Measurements from ENCODE around the gene PPM1M. TPM values are rescaled to one million over a fixed set of nuclear protein-coding genes. Genes with fewer than 3 reads are reported as not detected.

Gene PPM1M
- total and polyA plus RNA-seq, 3 experiments from 2014 or later = 56.6 to 81.8 (median 60.8) TPM

- no peak overlapping the region for H3K4me3 ChIP-seq (ENCODE audit: low read length)
- no peaks in the 10 kb centered on the region for H3K9me3 ChIP-seq (ENCODE audit: low read length)
- H3K36me3 ChIP-seq (ENCODE audit: insufficient read depth, low read length) = peaks cover 26% of the 10 kb centered on the region
- H3K27ac ChIP-seq (ENCODE audit: low read depth, low read length) = no peak overlapping the region
- Mint-ChIP-seq H3K4me3 (peak overlapping the region in 2 of 7 donors; percentile 23 to 37), H3K27me3 (peaks cover 0 to 2% of the 10 kb centered on the region in 2 donors), H3K27ac (peak overlapping the region in 6 of 8 donors; percentile 35 to 93 (median 60)), H3K9me3 (no peaks in the 10 kb centered on the region), H3K4me1 (peaks cover 44 to 73% (median 58%) of the 10 kb centered on the region in 3 donors), H3K36me3 (peaks cover 0 to 77% (median 6%) of the 10 kb centered on the region in 3 donors)
- peak in 1 of 5 donors; percentile 44 for DNase-seq
- POLR2A ChIA-PET = interaction anchor here (0.6 to 1.0 kb wide), 2 partner anchors 69 to 107 kb away, joined by 3 to 4 read pairs; no protein-coding TSS in a partner anchor
- no peaks in the 10 kb centered on the region for H3K27me3 ChIP-seq (ENCODE audit: insufficient read depth, low read length, poor library complexity, severe bottlenecking)
- H3K4me1 ChIP-seq (ENCODE audit: insufficient read depth, low read length) = peaks cover 55% of the 10 kb centered on the region
- CTCF ChIA-PET = interaction anchor here (0.7 to 5.3 kb wide), 27 partner anchors 8 to 215 kb away, joined by 3 to 115 read pairs (median 9); partner anchors contain the start of genes GLYCTK, PPM1M and WDR82
Observed at GRCh38 chr3:52232279-52233107, 13.1 kb upstream of the PPM1M start.

- Mint-ChIP-seq H3K9me3 (no peaks in the 10 kb centered on the region), H3K4me3 (peak overlapping the region in 1 of 7 donors; percentile 37), H3K36me3 (peaks cover 0 to 70% (median 6%) of the 10 kb centered on the region in 3 donors), H3K27ac (peak overlapping the region in 5 of 8 donors; percentile 17 to 60 (median 56)), H3K4me1 (peaks cover 46 to 75% (median 61%) of the 10 kb centered on the region in 3 donors), H3K27me3 (peaks cover 0 to 2% of the 10 kb centered on the region in 2 donors)
- Histone ChIP-seq H3K9me3 (ENCODE audit: low read length) (no peaks in the 10 kb centered on the region), H3K36me3 (ENCODE audit: insufficient read depth, low read length) (peaks cover 26% of the 10 kb centered on the region), H3K27me3 (ENCODE audit: insufficient read depth, low read length, poor library complexity, severe bottlenecking) (no peaks in the 10 kb centered on the region), H3K27ac (ENCODE audit: low read depth, low read length) (no peak overlapping the region), H3K4me3 (ENCODE audit: low read length) (no peak overlapping the region), H3K4me1 (ENCODE audit: insufficient read depth, low read length) (peaks cover 62% of the 10 kb centered on the region)
- ChIA-PET CTCF (interaction anchor here (0.8 to 5.3 kb wide), 13 partner anchors 9 to 214 kb away, joined by 3 to 115 read pairs (median 13); partner anchors contain the start of gene WDR82), POLR2A (interaction anchor here (0.7 kb wide), 1 partner anchor 87 kb away, joined by 7 read pairs; no protein-coding TSS in a partner anchor)
- DNase-seq = peak in 1 of 5 donors; percentile 43
Observed at GRCh38 chr3:52233108-52233591, 12.4 kb upstream of the PPM1M start.

GRCh38 chr3:52233968-52234367, 11.6 kb upstream of the PPM1M start:
- Histone ChIP-seq H3K27me3 (ENCODE audit: insufficient read depth, low read length, poor library complexity, severe bottlenecking) (no peaks in the 10 kb centered on the region), H3K9me3 (ENCODE audit: low read length) (no peaks in the 10 kb centered on the region), H3K4me1 (ENCODE audit: insufficient read depth, low read length) (peaks cover 66% of the 10 kb centered on the region), H3K27ac (ENCODE audit: low read depth, low read length) (no peak overlapping the region), H3K4me3 (ENCODE audit: low read length) (no peak overlapping the region), H3K36me3 (ENCODE audit: insufficient read depth, low read length) (peaks cover 26% of the 10 kb centered on the region)
- H3K9me3 Mint-ChIP-seq = no peaks in the 10 kb centered on the region
- ChIA-PET CTCF (interaction anchor here (0.9 to 8.7 kb wide), 7 partner anchors 11 to 121 kb away, joined by 3 to 74 read pairs (median 7); partner anchors contain the start of genes GLYCTK, TLR9 and WDR82), POLR2A (interaction anchor here (0.6 to 0.9 kb wide), 3 partner anchors 12 to 86 kb away, joined by 4 to 7 read pairs (median 4); partner anchors contain the start of gene WDR82)
- peaks cover 0 to 2% of the 10 kb centered on the region in 2 donors for H3K27me3 Mint-ChIP-seq
- peaks cover 51 to 81% (median 66%) of the 10 kb centered on the region in 3 donors for H3K4me1 Mint-ChIP-seq
- H3K27ac Mint-ChIP-seq = peak overlapping the region in 7 of 8 donors; percentile 40 to 95 (median 63)
- H3K36me3 Mint-ChIP-seq = peaks cover 0 to 71% (median 6%) of the 10 kb centered on the region in 3 donors
- DNase-seq = peak in 1 of 5 donors; percentile 40
- H3K4me3 Mint-ChIP-seq = peak overlapping the region in 3 of 7 donors; percentile 7 to 48 (median 42)

- peak overlapping the region in 3 of 7 donors; percentile 7 to 72 (median 47) for H3K4me3 Mint-ChIP-seq
- no peaks in the 10 kb centered on the region for H3K9me3 Mint-ChIP-seq
- peaks cover 68% of the 10 kb centered on the region for H3K4me1 ChIP-seq (ENCODE audit: insufficient read depth, low read length)
- peaks cover 26% of the 10 kb centered on the region for H3K36me3 ChIP-seq (ENCODE audit: insufficient read depth, low read length)
- POLR2A ChIA-PET = interaction anchor here (0.6 to 0.9 kb wide), 2 partner anchors 13 to 239 kb away, joined by 4 read pairs; no protein-coding TSS in a partner anchor
- peaks cover 0 to 2% of the 10 kb centered on the region in 2 donors for H3K27me3 Mint-ChIP-seq
- peaks cover 0 to 67% (median 7%) of the 10 kb centered on the region in 3 donors for H3K36me3 Mint-ChIP-seq
- H3K27ac Mint-ChIP-seq = peak overlapping the region; percentile 40 to 95 (median 78)
- no peaks in the 10 kb centered on the region for H3K9me3 ChIP-seq (ENCODE audit: low read length)
- no peak overlapping the region for H3K27ac ChIP-seq (ENCODE audit: low read depth, low read length)
- H3K4me3 ChIP-seq (ENCODE audit: low read length) = no peak overlapping the region
- H3K4me1 Mint-ChIP-seq = peaks cover 56 to 88% (median 72%) of the 10 kb centered on the region in 3 donors
- peak in 1 of 5 donors; percentile 44 for DNase-seq
- CTCF ChIA-PET = interaction anchor here (0.8 to 10.2 kb wide), 10 partner anchors 12 to 120 kb away, joined by 3 to 74 read pairs (median 5); partner anchors contain the start of genes GLYCTK, TLR9 and WDR82
- no peaks in the 10 kb centered on the region for H3K27me3 ChIP-seq (ENCODE audit: insufficient read depth, low read length, poor library complexity, severe bottlenecking)
Observed at GRCh38 chr3:52234516-52235447, 10.8 kb upstream of the PPM1M start.

GRCh38 chr3:52236424-52236886, 9.1 kb upstream of the PPM1M start:
- Histone ChIP-seq H3K4me3 (ENCODE audit: low read length) (no peak overlapping the region), H3K27ac (ENCODE audit: low read depth, low read length) (peak overlapping the region; percentile 16), H3K27me3 (ENCODE audit: insufficient read depth, low read length, poor library complexity, severe bottlenecking) (no peaks in the 10 kb centered on the region), H3K36me3 (ENCODE audit: insufficient read depth, low read length) (peaks cover 9% of the 10 kb centered on the region), H3K4me1 (ENCODE audit: insufficient read depth, low read length) (peaks cover 81% of the 10 kb centered on the region), H3K9me3 (ENCODE audit: low read length) (no peaks in the 10 kb centered on the region)
- peak overlapping the region in 6 of 7 donors; percentile 23 to 88 (median 53) for H3K4me3 Mint-ChIP-seq
- peak in 1 of 5 donors; percentile 44 for DNase-seq
- H3K4me1 Mint-ChIP-seq = peaks cover 68 to 94% (median 87%) of the 10 kb centered on the region in 3 donors
- peaks cover 0 to 2% of the 10 kb centered on the region in 2 donors for H3K27me3 Mint-ChIP-seq
- peak overlapping the region; percentile 58 to 88 (median 68) for H3K27ac Mint-ChIP-seq
- ChIA-PET CTCF (interaction anchor here (1.0 to 10.2 kb wide), 6 partner anchors 14 to 102 kb away, joined by 3 to 74 read pairs (median 40); partner anchors contain the start of genes TLR9 and WDR82), POLR2A (interaction anchor here (0.9 to 3.1 kb wide), 4 partner anchors 9 to 41 kb away, joined by 3 to 39 read pairs (median 10); partner anchors contain the start of genes PPM1M and WDR82)
- H3K9me3 Mint-ChIP-seq = no peaks in the 10 kb centered on the region
- H3K36me3 Mint-ChIP-seq = peaks cover 0 to 52% (median 5%) of the 10 kb centered on the region in 3 donors

- Mint-ChIP-seq H3K27ac (peak overlapping the region in 7 of 8 donors; percentile 10 to 92 (median 81)), H3K4me1 (peaks cover 70 to 93% (median 87%) of the 10 kb centered on the region in 3 donors), H3K4me3 (peak overlapping the region; percentile 61 to 99 (median 79)), H3K9me3 (no peaks in the 10 kb centered on the region), H3K36me3 (peaks cover 0 to 47% (median 3%) of the 10 kb centered on the region in 3 donors), H3K27me3 (peaks cover 0 to 2% of the 10 kb centered on the region in 2 donors)
- H3K9me3 ChIP-seq (ENCODE audit: low read length) = no peaks in the 10 kb centered on the region
- peaks cover 2% of the 10 kb centered on the region for H3K36me3 ChIP-seq (ENCODE audit: insufficient read depth, low read length)
- DNase-seq = peak in 1 of 5 donors; percentile 43
- peaks cover 81% of the 10 kb centered on the region for H3K4me1 ChIP-seq (ENCODE audit: insufficient read depth, low read length)
- CTCF ChIA-PET = interaction anchor here (1.0 to 10.2 kb wide), 6 partner anchors 15 to 102 kb away, joined by 3 to 74 read pairs (median 40); partner anchors contain the start of genes TLR9 and WDR82
- peak overlapping the region; percentile 83 for H3K27ac ChIP-seq (ENCODE audit: low read depth, low read length)
- peak overlapping the region; percentile 96 for H3K4me3 ChIP-seq (ENCODE audit: low read length)
- H3K27me3 ChIP-seq (ENCODE audit: insufficient read depth, low read length, poor library complexity, severe bottlenecking) = no peaks in the 10 kb centered on the region
- POLR2A ChIA-PET = interaction anchor here (0.9 to 3.1 kb wide), 5 partner anchors 9 to 41 kb away, joined by 3 to 39 read pairs (median 3); partner anchors contain the start of genes PPM1M and WDR82
Observed at GRCh38 chr3:52237006-52237656, 8.4 kb upstream of the PPM1M start.

Data from CD8-positive, alpha-beta memory T cell (primary cell).